HepG2 (cell line): Measurements from ENCODE around the gene PCP4L1. TPM values are rescaled to one million over a fixed set of nuclear protein-coding genes. Genes with fewer than 3 reads are reported as not detected.

ENCODE experiments used
- ATAC-seq: fragments of 200-7000 bp; cut with Tn5 transposase; 3 replicates; pipeline ENCODE4 v1.9.1; 2020; ENCODE audit warnings: mild to moderate bottlenecking, moderate library complexity
- BruUV-seq: library from RNA; stranded (reverse); fragments of 400-500 nt; replicated peaks from 2 replicates; lab custom pipeline; 2021; lab: Mats Ljungman, UMichigan
- CTCF ChIA-PET: fragments of 300-600 bp; formaldehyde crosslinking; extraction: SDS; loops from one replicate; lab custom pipeline; 2021; ENCODE audit warnings: low total read pairs, inconsistent platforms, low intra/inter-chr PET ratio; lab: Yijun Ruan, JAX
- POLR2A ChIA-PET: fragments of 350-600 bp; sonication (Branson Sonifier 250); formaldehyde crosslinking; loops from one replicate; lab custom pipeline; 2020; ENCODE audit warnings: antibody characterized with exemption, inconsistent platforms; lab: Yijun Ruan, JAX
- DNase-seq: peaks from one replicate; pipeline ENCODE4 v3.0.0-alpha.2; 2015; ENCODE audit warnings: low spot score
- FAIRE-seq: peaks from 3 replicates; lab custom pipeline; 2011; peaks lifted over from hg19 to GRCh38; lab: Jason Lieb, UNC
- H2AFZ ChIP-seq: one replicate; pipeline ENCODE4 v1.6.1; 2011; ENCODE audit warnings: low read length, inconsistent platforms
- H3K27ac ChIP-seq: fragments of 300-600 bp; 3 replicates; pipeline ENCODE4 v1.8.0; 2011; ENCODE audit warnings: mixed run types, mild to moderate bottlenecking, mixed read lengths, low read length, inconsistent platforms; ENCODE audit not compliant: insufficient read depth; ENCODE audit errors: extremely low read length
- H3K27me3 ChIP-seq, 2 experiments: fragments of 200-600 bp in 1 of 2; 2 replicates in 1 of 2; 3 replicates in 1 of 2; pipeline versions ENCODE4 v1.6.0 to v1.8.0; 2011; ENCODE audit warnings: low read length in 2 of 2, mild to moderate bottlenecking in 2 of 2, moderate library complexity in 2 of 2, inconsistent platforms in 1 of 2; ENCODE audit not compliant: insufficient read depth in 2 of 2, control insufficient read depth in 1 of 2
- H3K36me3 ChIP-seq, 2 experiments: fragments of 200-600 bp in 1 of 2; replicated peaks in 1 of 2; 2 replicates in 1 of 2; 3 replicates in 1 of 2; pipeline versions ENCODE4 v1.5.1 to v1.8.0; 2011; ENCODE audit warnings: low read length in 2 of 2, inconsistent platforms in 1 of 2; ENCODE audit not compliant: insufficient read depth in 2 of 2, control insufficient read depth in 1 of 2
- H3K4me1 ChIP-seq: 2 replicates; pipeline ENCODE4 v1.5.1; 2012; ENCODE audit warnings: low read length, inconsistent platforms; ENCODE audit not compliant: insufficient read depth
- H3K4me2 ChIP-seq: 2 replicates; pipeline ENCODE4 v1.6.0; 2011; ENCODE audit warnings: low read depth, low read length, inconsistent platforms
- H3K4me3 ChIP-seq, 3 experiments: fragments of 200-600 bp in 1 of 3; sonication (generic), shearing (Covaris generic) in 1 of 3; replicated peaks in 1 of 3; 2 replicates each; pipeline ENCODE4 v1.5.1; 2011 to 2016; ENCODE audit warnings: low read length in 3 of 3, inconsistent platforms in 2 of 3, low read depth in 2 of 3, mild to moderate bottlenecking in 2 of 3, control low read depth in 1 of 3, mixed read lengths in 1 of 3; ENCODE audit not compliant: insufficient read depth in 1 of 3
- H3K79me2 ChIP-seq: one replicate; pipeline ENCODE4 v1.6.1; 2011; ENCODE audit warnings: low read length, inconsistent platforms; ENCODE audit not compliant: insufficient read depth
- H3K9ac ChIP-seq: 2 replicates; pipeline ENCODE4 v1.6.0; 2011; ENCODE audit warnings: mild to moderate bottlenecking, low read depth, low read length, inconsistent platforms; ENCODE audit not compliant: insufficient read depth
- H3K9me3 ChIP-seq: 2 replicates; pipeline ENCODE4 v1.5.1; 2012; ENCODE audit warnings: mild to moderate bottlenecking, low read length
- H4K20me1 ChIP-seq: 2 replicates; pipeline ENCODE4 v1.6.0; 2011; ENCODE audit warnings: inconsistent platforms, mild to moderate bottlenecking, low read length, moderate library complexity; ENCODE audit not compliant: insufficient read depth
- ARHGAP35 ChIP-seq: sonication (generic); formaldehyde crosslinking; IDR thresholded peaks from 2 replicates; pipeline ENCODE4 v1.9.0; 2022; ENCODE audit warnings: mild to moderate bottlenecking, inconsistent platforms, moderate library complexity, missing genetic modification reagents, borderline replicate concordance
- BCL6 ChIP-seq: IDR thresholded peaks from 2 replicates; pipeline ENCODE4 v1.6.1; 2016; ENCODE audit warnings: missing genetic modification reagents, missing compliant biosample characterization
- CENPX ChIP-seq: sonication (generic); formaldehyde crosslinking; IDR thresholded peaks from 2 replicates; pipeline ENCODE4 v1.9.0; 2021; ENCODE audit warnings: mild to moderate bottlenecking, missing genetic modification reagents, moderate library complexity
- FOXJ3 ChIP-seq: sonication (generic); formaldehyde crosslinking; IDR thresholded peaks from 2 replicates; pipeline ENCODE4 v1.4.0; 2020; ENCODE audit warnings: missing genetic modification reagents, mild to moderate bottlenecking, borderline replicate concordance
- FOXM1 ChIP-seq: sonication (generic); formaldehyde crosslinking; IDR thresholded peaks from 2 replicates; pipeline ENCODE4 v1.5.0; 2020; ENCODE audit warnings: missing genetic modification reagents
- HDAC1 ChIP-seq: sonication (generic); formaldehyde crosslinking; IDR thresholded peaks from 2 replicates; pipeline ENCODE4 v1.5.1; 2020; ENCODE audit warnings: mild to moderate bottlenecking, missing genetic modification reagents
- HNRNPH1 ChIP-seq: fragments of 200-400 bp; formaldehyde crosslinking; optimal IDR thresholded peaks from 2 replicates; pipeline ENCODE3; 2017; ENCODE audit warnings: mild to moderate bottlenecking, low read depth, low read length
- MTF1 ChIP-seq: sonication (generic); formaldehyde crosslinking; IDR thresholded peaks from 2 replicates; pipeline ENCODE4 v1.5.0; 2020; ENCODE audit warnings: missing genetic modification reagents
- SRSF1 ChIP-seq: fragments of 200-400 bp; formaldehyde crosslinking; optimal IDR thresholded peaks from 2 replicates; pipeline ENCODE3; 2017; ENCODE audit warnings: mild to moderate bottlenecking, low read depth, low read length, moderate library complexity
- TMF1 ChIP-seq: sonication (generic); formaldehyde crosslinking; IDR thresholded peaks from 2 replicates; pipeline ENCODE4 v1.8.1; 2022; ENCODE audit warnings: low read depth, missing genetic modification reagents
- ZC3H13 ChIP-seq: sonication (generic); formaldehyde crosslinking; IDR thresholded peaks from 2 replicates; pipeline ENCODE4 v1.8.1; 2023; ENCODE audit warnings: mild to moderate bottlenecking, missing genetic modification reagents, moderate library complexity
- ZFAT ChIP-seq: sonication (generic); formaldehyde crosslinking; conservative IDR thresholded peaks from 2 replicates; pipeline ENCODE4 v1.8.1; 2023; ENCODE audit warnings: missing genetic modification reagents, inconsistent platforms
- ZFP90 ChIP-seq: sonication (generic); formaldehyde crosslinking; IDR thresholded peaks from 2 replicates; pipeline ENCODE4 v1.8.0; 2022; ENCODE audit warnings: missing genetic modification reagents, mild to moderate bottlenecking, inconsistent platforms, borderline replicate concordance
- ZMYM4 ChIP-seq: sonication (generic); formaldehyde crosslinking; IDR thresholded peaks from 2 replicates; pipeline ENCODE4 v1.8.1; 2023; ENCODE audit warnings: mild to moderate bottlenecking, missing genetic modification reagents
- ZNF256 ChIP-seq: sonication (generic); formaldehyde crosslinking; conservative IDR thresholded peaks from 2 replicates; pipeline ENCODE4 v1.4.0; 2020; ENCODE audit warnings: missing genetic modification reagents
- ZNF264 ChIP-seq: sonication (generic); formaldehyde crosslinking; IDR thresholded peaks from 2 replicates; pipeline ENCODE4 v1.4.0; 2020; ENCODE audit warnings: missing genetic modification reagents
- ZNF703 ChIP-seq: sonication (generic); formaldehyde crosslinking; IDR thresholded peaks from 2 replicates; pipeline ENCODE4 v1.5.1; 2020; ENCODE audit warnings: missing genetic modification reagents, mild to moderate bottlenecking, moderate library complexity, borderline replicate concordance
- WGBS: methylation state at CpG from one replicate; pipeline ENCODE4 v1.1.6; 2017; ENCODE audit warnings: low lambda C conversion rate; 5-methylcytosine and 5-hydroxymethylcytosine counted together
- in situ Hi-C: cut with HindIII; loops from 2 replicates; pipeline ENCODE4 v1.10.0; 2017; ENCODE audit warnings: low pct_unique_long_range_greater_than_20kb; ENCODE audit not compliant: extremely low pct_ligation_motif_present
- intact Hi-C: fragments of 100-400 bp; cut with micrococcal nuclease; formaldehyde crosslinking; loops from one replicate; pipeline ENCODE4 v1.10.0; 2022; ENCODE audit not compliant: unreplicated experiment
- polyA plus RNA-seq, 8 experiments: library from polyadenylated mRNA; depleted of rRNA in 3 of 8; stranded (reverse) in 7 of 8; unstranded in 1 of 8; fragments of >200 nt; fragmentation: Illumina TruSeq in 4 of 8; extraction: Trizol in 4 of 8; gene quantifications; 2 replicates each; pipeline versions ENCODE4 v1.2.1 to v1.2.3, GENCODE V29; 2011 to 2016; ENCODE audit warnings: low read depth in 4 of 8, missing spikeins in 1 of 8, mixed read lengths in 1 of 8; ENCODE audit not compliant: insufficient read depth in 1 of 8
- total RNA-seq, 5 experiments: library from RNA; depleted of rRNA; stranded (reverse); fragments of >200 nt; fragmentation: Illumina TruSeq; extraction: Trizol; gene quantifications; 2 replicates each; pipeline ENCODE4 v1.2.3, GENCODE V29; 2016; ENCODE audit warnings: low read depth in 1 of 5
- TF ChIP-seq, protein P1 (sequence below): sonication (generic); formaldehyde crosslinking; IDR thresholded peaks from 2 replicates; pipeline ENCODE4 v1.9.0; 2021; ENCODE audit warnings: missing genetic modification reagents, borderline replicate concordance
- TF ChIP-seq, protein P2 (sequence below): sonication (generic); formaldehyde crosslinking; IDR thresholded peaks from 2 replicates; pipeline ENCODE4 v1.4.0; 2020; ENCODE audit warnings: mild to moderate bottlenecking, missing genetic modification reagents

Gene PCP4L1
- total and polyA plus RNA-seq, 2 of the 13 experiments (the other 11 are each of a cell fraction or from before 2014, with no cell fraction given): 0.28 TPM; not detected in 1

DNA sequence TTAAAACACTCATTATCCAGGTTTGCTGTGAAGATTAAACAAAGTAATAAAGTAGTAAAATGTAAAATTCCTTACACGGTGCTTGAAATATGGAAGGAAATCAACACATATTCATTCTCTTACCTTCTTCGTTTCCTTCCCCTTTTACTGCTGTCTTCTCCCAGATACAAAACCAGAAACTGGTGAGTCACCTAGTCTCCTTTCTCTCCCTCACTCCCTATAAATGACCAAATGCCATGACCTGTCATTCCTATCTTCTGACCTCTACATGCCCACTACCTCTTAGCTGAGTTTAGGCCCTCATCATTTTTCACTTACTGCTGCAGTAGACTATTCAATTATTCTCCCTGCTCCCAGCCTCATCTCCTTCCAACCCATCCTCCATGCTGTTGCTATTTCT, 16.2 kb upstream of the PCP4L1 start:
- intact Hi-C loops (no loop called here), in situ Hi-C loops (no loop called here)
- ChIA-PET CTCF (no interaction called here), POLR2A (no interaction called here)
- FAIRE-seq: no peak
- BruUV-seq: no TSS peak
- H3K9me3 ChIP-seq: no peaks in the 10 kb centered on the region
- H3K79me2 ChIP-seq: no peaks in the 10 kb centered on the region
- H3K4me1 ChIP-seq: peaks cover 31% of the 10 kb centered on the region
- H3K36me3 ChIP-seq: no peaks in the 10 kb centered on the region
- WGBS: 34% methylated on average over 2 of the region's 2 CpGs
- H2AFZ ChIP-seq: no peak overlapping the region
- DNase-seq: no peak
- H3K27me3 ChIP-seq: peaks cover 1 to 3% of the 10 kb centered on the region in 2 experiments; a peak in 3 of 5 replicates
- H4K20me1 ChIP-seq: no peaks in the 10 kb centered on the region
- TF ChIP-seq, protein P1, sequence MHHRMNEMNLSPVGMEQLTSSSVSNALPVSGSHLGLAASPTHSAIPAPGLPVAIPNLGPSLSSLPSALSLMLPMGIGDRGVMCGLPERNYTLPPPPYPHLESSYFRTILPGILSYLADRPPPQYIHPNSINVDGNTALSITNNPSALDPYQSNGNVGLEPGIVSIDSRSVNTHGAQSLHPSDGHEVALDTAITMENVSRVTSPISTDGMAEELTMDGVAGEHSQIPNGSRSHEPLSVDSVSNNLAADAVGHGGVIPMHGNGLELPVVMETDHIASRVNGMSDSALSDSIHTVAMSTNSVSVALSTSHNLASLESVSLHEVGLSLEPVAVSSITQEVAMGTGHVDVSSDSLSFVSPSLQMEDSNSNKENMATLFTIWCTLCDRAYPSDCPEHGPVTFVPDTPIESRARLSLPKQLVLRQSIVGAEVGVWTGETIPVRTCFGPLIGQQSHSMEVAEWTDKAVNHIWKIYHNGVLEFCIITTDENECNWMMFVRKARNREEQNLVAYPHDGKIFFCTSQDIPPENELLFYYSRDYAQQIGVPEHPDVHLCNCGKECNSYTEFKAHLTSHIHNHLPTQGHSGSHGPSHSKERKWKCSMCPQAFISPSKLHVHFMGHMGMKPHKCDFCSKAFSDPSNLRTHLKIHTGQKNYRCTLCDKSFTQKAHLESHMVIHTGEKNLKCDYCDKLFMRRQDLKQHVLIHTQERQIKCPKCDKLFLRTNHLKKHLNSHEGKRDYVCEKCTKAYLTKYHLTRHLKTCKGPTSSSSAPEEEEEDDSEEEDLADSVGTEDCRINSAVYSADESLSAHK: no peak
- TF ChIP-seq ZC3H13 (CRISPR knock-in tag) (no peak), ZNF703 (CRISPR knock-in tag) (no peak), ZMYM4 (CRISPR knock-in tag) (no peak), SRSF1 (no peak), BCL6 (no peak), ZFAT (CRISPR knock-in tag) (no peak), HNRNPH1 (no peak), ZNF264 (CRISPR knock-in tag) (no peak), FOXM1 (CRISPR knock-in tag) (no peak), ZFP90 (CRISPR knock-in tag) (no peak), FOXJ3 (CRISPR knock-in tag) (no peak), CENPX (no peak), ARHGAP35 (no peak), MTF1 (CRISPR knock-in tag) (no peak), TMF1 (CRISPR knock-in tag) (no peak), ZNF256 (no peak), HDAC1 (no peak)
- TF ChIP-seq, protein P2, sequence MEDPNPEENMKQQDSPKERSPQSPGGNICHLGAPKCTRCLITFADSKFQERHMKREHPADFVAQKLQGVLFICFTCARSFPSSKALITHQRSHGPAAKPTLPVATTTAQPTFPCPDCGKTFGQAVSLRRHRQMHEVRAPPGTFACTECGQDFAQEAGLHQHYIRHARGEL (CRISPR knock-in tag): no peak
- TF ChIP-seq, all 625 proteins: peak for 0
- Histone ChIP-seq H3K4me3 (no peak overlapping the region), H3K9ac (no peak overlapping the region), H3K4me2 (no peak overlapping the region), H3K27ac (no peak overlapping the region)
- no peak for ATAC-seq
